GM10266 (cell line): ENCODE results near the gene MPRIP.

Experiments used
- DNase-seq: peaks from one replicate; pipeline ENCODE4 v3.0.0; 2012; ENCODE audit errors: extremely low spot score
- CTCF ChIP-seq: IDR thresholded peaks from 2 replicates; pipeline ENCODE4 v1.5.1; 2012; ENCODE audit warnings: mild to moderate bottlenecking, low read depth; ENCODE audit not compliant: control insufficient read depth, insufficient read depth; ENCODE audit errors: missing control alignments

Gene MPRIP

GRCh38 chr17:17167356-17167755, 125.1 kb downstream of the MPRIP start:
- no peak for TF ChIP-seq CTCF
- no peak for DNase-seq

GRCh38 chr17:17167986-17168385, 125.7 kb downstream of the MPRIP start:
- no peak for TF ChIP-seq CTCF
- no peak for DNase-seq

- DNase-seq: no peak
- TF ChIP-seq CTCF: no peak
Measured at GRCh38 chr17:17168401-17168800, 126.1 kb downstream of the MPRIP start.

GRCh38 chr17:17169396-17169795, 127.1 kb downstream of the MPRIP start:
- no peak for TF ChIP-seq CTCF

GRCh38 chr17:17170346-17170985, 128.2 kb downstream of the MPRIP start:
- no peak for DNase-seq
- TF ChIP-seq CTCF: no peak

More at GRCh38 chr17:17169396-17169795, 127.1 kb downstream of the MPRIP start:
- DNase-seq: no peak

GRCh38 chr17:17171186-17171585, 128.9 kb downstream of the MPRIP start:
- no peak for TF ChIP-seq CTCF
- DNase-seq: no peak

GRCh38 chr17:17172001-17172939, 130.0 kb downstream of the MPRIP start:
- TF ChIP-seq CTCF: no peak
- no peak for DNase-seq
